Fibroblast of skin of right biceps (primary cell): ENCODE data around the gene DET1.
A peak's percentile ranks its signal among the peaks of the same experiment; 100 is the strongest.
"Not testable (repeated sequence)": the region's sequence is repeated elsewhere in the genome, so short reads cannot be mapped to it uniquely, and the experiment has no call there.

Experiments
- DNase-seq: peaks from one replicate; pipeline ENCODE4 v3.0.0-alpha.2; 2013

The DET1 gene

GRCh38 chr15:88546248-88547129, at the start of gene DET1:
DET1 (minus strand) TSS chr15:88546681; CDS start chr15:88531705, 14,976 bp downstream.
- peak; percentile 96 for DNase-seq

- no peak for DNase-seq
Observed at GRCh38 chr15:88591384-88591783, 44.9 kb upstream of the DET1 start.

GRCh38 chr15:88590759-88591158, 44.3 kb upstream of the DET1 start:
- no peak for DNase-seq

- DNase-seq, result peak; percentile 30
Observed at GRCh38 chr15:88586401-88587162, 40.1 kb upstream of the DET1 start.

GRCh38 chr15:88580532-88580931, 34.1 kb upstream of the DET1 start:
- DNase-seq, result no peak

GRCh38 chr15:88579322-88579721, 32.8 kb upstream of the DET1 start:
- DNase-seq, result no peak

- no peak for DNase-seq
Observed at GRCh38 chr15:88574655-88575054, 28.2 kb upstream of the DET1 start.

GRCh38 chr15:88574077-88574476, 27.6 kb upstream of the DET1 start:
- DNase-seq, result no peak

- DNase-seq, result no peak
Observed at GRCh38 chr15:88571852-88572259, 25.4 kb upstream of the DET1 start.

- no peak for DNase-seq
Observed at GRCh38 chr15:88571153-88571851, 24.8 kb upstream of the DET1 start.

- no peak for DNase-seq
Observed at GRCh38 chr15:88568589-88568988, 22.1 kb upstream of the DET1 start.

- DNase-seq, result no peak
Observed at GRCh38 chr15:88564741-88565140, 18.3 kb upstream of the DET1 start.

- no peak for DNase-seq
Observed at GRCh38 chr15:88563638-88564037, 17.2 kb upstream of the DET1 start.

- DNase-seq, result not testable (repeated sequence)
Observed at GRCh38 chr15:88559565-88559964, 13.1 kb upstream of the DET1 start.

GRCh38 chr15:88558026-88558425, 11.5 kb upstream of the DET1 start:
- DNase-seq, result not testable (repeated sequence)

- not testable (repeated sequence) for DNase-seq
Observed at GRCh38 chr15:88548009-88548408, 1.5 kb upstream of the DET1 start.

GRCh38 chr15:88545578-88546247, 768 bp downstream of the DET1 start:
- DNase-seq, result not testable (repeated sequence)

- DNase-seq, result no peak
Observed at GRCh38 chr15:88543065-88543776, 3.3 kb downstream of the DET1 start.

GRCh38 chr15:88542342-88542733, 4.1 kb downstream of the DET1 start:
- DNase-seq, result no peak

GRCh38 chr15:88541709-88542341, 4.7 kb downstream of the DET1 start:
- DNase-seq, result no peak

- DNase-seq, result not testable (repeated sequence)
Observed at GRCh38 chr15:88541111-88541510, 5.4 kb downstream of the DET1 start.

- not testable (repeated sequence) for DNase-seq
Observed at GRCh38 chr15:88540350-88540749, 6.1 kb downstream of the DET1 start.
